Bronchus fibroblast of lung (primary cell): Measurements from ENCODE around the gene GCK. TPM values are rescaled to one million over a fixed set of nuclear protein-coding genes. Genes with fewer than 3 reads are reported as not detected.

Source experiments
- total RNA-seq: library from RNA; depleted of rRNA; stranded (reverse); fragments of >200 nt; gene quantifications from 2 replicates; pipeline ENCODE4 v1.2.3, GENCODE V29; 2015

GCK gene
- 0.74 and 0.84 TPM in 2 replicates for total RNA-seq

GRCh38 chr7:44189286-44189992 lies at the start of gene GCK:
Gene GCK, minus strand, starts transcription at chr7:44189439. Its CDS starts 486 bp downstream, at chr7:44188953.

GRCh38 chr7:44200699-44201461 lies 11.6 kb upstream of the GCK start, which contains the start of gene YKT6:
Gene YKT6, plus strand, starts transcription at chr7:44200978. Its CDS starts 158 bp downstream, at chr7:44201136.

GRCh38 chr7:44141221-44141850 lies 47.9 kb downstream of the GCK start, which contains the start of gene MYL7:
Gene MYL7, minus strand, starts transcription at chr7:44141332. Its CDS starts 27 bp downstream, at chr7:44141305.

GRCh38 chr7:44123190-44124003 lies 65.8 kb downstream of the GCK start, which contains the start of gene POLD2:
Gene POLD2, minus strand, starts transcription at chr7:44123548. Its CDS starts 1,495 bp downstream, at chr7:44122053.

GRCh38 chr7:44103923-44104859 lies 85.0 kb downstream of the GCK start, which contains the start of gene AEBP1:
Gene AEBP1, plus strand, starts transcription at chr7:44104345. Its CDS starts 321 bp downstream, at chr7:44104666.

Other genes with a start within 250 kb of the GCK start
- gene SPDYE1, start 191.5 kb downstream of the GCK start, total RNA-seq: not detected in 2 replicates
- 124 and 132 TPM in 2 replicates for gene DBNL, start 144.7 kb downstream of the GCK start, total RNA-seq
- 0.15 TPM in 1 of 2 replicates, not detected in the other for gene PGAM2, start 123.9 kb downstream of the GCK start, total RNA-seq
- 12.2 and 18.8 TPM in 2 replicates for gene POLM, start 106.9 kb downstream of the GCK start, total RNA-seq
- 31.1 and 37.2 TPM in 2 replicates for gene AEBP1, start 85.1 kb downstream of the GCK start, total RNA-seq
- gene POLD2, start 65.9 kb downstream of the GCK start, total RNA-seq: 156 and 185 TPM in 2 replicates
- not detected in 2 replicates for gene MYL7, start 48.1 kb downstream of the GCK start, total RNA-seq
- 92.1 and 96.8 TPM in 2 replicates for gene YKT6, start 11.5 kb upstream of the GCK start, total RNA-seq
- gene CAMK2B, start 136.2 kb upstream of the GCK start, total RNA-seq: not detected in 2 replicates